Left kidney (tissue), 2 donors: ENCODE measurements around the gene SLC25A34. TPM values are rescaled to one million over a fixed set of nuclear protein-coding genes. Genes with fewer than 3 reads are reported as not detected.

Experiments
- DNase-seq: peaks from one replicate; pipeline ENCODE4 v3.0.0-alpha.2; 2013
- polyA plus RNA-seq: library from polyadenylated mRNA; unstranded; fragments of 120-200 nt; gene quantifications from one replicate; pipeline ENCODE4 v1.2.1, GENCODE V29; 2013; ENCODE audit not compliant: insufficient read length

Gene SLC25A34
- polyA plus RNA-seq, 1 donor, result 3.9 TPM

DNA sequence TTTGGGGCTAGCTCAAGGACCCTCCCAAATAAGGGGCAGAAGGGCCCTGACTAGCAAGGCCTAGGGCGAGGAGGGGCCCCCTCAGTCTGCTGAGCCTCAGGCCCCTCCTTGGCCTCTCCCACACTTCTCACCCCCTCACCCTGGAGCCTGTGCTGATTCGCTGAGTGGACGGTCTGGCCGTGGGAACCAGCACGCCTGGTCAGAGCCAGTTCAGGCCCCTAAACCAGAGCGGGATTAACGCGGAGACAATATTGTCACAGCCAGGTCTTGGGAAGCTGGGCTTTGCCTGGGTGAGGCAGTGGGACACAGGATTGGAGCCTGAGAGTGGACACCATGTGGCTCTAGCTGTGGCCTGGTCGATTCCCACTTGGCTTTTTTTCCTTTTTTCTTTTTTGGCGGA is 17.7 kb downstream of the SLC25A34 start:
- DNase-seq, result peak; percentile 15

DNA sequence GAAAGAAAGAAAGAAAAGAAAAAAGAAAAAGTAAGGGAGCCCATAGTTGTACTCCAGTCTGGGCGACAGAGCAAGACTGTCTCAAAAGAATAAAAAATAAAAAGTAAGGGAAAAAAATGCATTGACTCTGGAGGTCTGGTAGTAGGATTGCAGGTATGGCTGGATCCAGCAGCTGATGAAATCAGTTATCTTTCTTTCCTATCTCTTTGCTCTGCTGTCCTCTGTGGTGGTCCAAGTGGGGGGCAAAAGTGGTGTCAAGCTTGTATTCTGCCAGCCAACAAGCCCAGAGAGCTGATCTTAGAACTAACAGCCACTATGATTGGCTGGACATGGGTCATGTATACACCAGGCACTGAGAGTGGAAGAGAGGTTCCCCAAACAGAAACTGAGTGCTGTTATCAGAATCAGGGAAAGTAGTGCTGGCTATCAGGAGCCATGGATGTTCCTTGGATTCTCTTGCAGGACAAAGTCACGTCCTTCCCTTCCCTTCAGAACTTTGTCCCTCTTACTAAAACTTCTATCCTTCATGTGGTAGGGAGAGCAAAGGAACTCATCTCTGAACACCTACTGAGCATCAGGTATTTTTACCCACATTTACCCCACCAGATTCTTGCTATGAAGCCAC is 19.1 kb downstream of the SLC25A34 start:
- no peak for DNase-seq

DNA sequence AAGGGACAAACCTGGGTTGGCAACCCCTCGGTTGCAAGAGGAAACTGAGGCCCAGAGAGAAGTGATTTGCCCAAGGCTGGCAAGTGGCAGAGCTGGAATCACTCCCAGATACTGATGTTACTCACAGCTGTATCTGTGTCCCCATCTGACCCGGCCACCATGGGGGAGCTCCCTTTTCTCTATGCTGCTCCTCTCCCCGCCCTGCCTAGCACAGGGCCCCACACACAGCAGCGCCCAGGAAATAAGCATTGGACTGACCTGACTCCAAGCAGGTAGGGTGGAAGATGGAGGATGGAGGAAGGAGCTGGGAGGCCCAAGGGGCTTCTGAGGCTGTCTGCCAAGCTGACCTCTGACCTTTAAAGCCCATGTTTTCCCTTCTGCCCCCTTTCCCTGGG is 19.6 kb downstream of the SLC25A34 start:
- no peak for DNase-seq

DNA sequence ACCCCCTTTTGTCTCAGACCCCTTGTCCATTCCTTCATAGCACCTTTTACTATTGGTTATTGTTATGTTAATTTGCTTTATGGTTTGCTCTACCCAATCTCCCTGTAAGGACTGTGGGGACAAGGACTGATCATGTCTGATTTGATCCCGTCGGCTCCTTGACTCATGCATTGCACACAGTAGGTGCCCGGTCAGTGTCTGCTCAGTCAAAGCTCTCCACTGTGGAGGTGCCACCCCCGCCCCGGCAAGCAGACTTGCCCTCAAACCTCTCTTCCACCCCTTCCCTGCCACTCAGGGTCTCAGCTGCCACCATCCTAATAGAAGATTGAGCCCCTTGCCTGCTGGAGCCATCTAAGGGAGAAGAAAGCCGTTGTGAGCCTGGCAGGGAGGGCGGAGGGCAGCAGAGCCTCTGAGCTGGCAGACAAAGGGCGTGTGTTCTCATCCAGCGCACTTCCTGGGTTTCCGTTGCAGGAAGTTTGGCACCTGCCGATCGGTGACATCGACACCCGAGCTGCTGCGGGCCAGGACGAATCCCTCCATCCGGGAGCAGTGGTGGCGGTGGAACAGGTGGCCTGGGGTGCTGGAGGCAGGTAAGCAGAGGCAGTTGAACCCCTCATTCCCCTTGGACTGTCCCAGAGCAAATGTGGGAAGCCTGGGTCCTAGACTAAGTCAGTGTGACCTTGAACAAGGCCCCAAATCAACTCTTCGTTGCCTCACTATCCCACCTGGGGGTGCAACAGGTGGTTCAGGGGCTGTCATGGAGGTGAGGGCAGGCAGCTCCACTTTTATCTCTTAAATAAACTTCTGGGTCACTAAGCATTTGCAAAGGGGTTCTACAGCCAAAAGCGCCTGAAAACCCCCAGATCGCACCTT is 20.3 kb downstream of the SLC25A34 start:
- no peak for DNase-seq

DNA sequence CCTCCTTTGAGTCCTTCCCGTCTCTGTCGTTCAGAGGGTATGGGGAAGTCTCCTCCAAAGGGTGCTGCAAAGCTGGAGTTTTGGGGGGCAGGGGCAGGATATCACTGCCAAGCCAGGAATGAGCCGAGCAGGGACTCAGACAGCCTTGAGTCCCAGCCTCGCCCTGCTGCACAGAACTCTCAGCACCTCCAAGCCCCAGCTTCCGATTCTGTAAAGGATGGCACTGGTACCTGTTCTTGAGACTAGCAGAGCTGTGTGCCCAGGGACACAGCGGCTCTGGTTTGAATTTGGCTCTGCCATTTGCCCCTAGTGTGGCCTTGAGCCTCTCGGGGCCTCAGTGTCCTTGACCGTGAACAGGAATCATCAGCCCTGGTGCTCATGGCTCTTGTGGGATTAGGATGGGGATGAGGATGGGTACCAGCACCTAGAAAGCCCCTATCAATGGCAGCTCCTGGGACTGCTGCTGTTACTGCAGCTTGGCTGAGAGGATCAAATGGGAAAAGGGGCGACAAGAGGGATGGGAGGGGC is 21.0 kb downstream of the SLC25A34 start:
- DNase-seq, result no peak

DNA sequence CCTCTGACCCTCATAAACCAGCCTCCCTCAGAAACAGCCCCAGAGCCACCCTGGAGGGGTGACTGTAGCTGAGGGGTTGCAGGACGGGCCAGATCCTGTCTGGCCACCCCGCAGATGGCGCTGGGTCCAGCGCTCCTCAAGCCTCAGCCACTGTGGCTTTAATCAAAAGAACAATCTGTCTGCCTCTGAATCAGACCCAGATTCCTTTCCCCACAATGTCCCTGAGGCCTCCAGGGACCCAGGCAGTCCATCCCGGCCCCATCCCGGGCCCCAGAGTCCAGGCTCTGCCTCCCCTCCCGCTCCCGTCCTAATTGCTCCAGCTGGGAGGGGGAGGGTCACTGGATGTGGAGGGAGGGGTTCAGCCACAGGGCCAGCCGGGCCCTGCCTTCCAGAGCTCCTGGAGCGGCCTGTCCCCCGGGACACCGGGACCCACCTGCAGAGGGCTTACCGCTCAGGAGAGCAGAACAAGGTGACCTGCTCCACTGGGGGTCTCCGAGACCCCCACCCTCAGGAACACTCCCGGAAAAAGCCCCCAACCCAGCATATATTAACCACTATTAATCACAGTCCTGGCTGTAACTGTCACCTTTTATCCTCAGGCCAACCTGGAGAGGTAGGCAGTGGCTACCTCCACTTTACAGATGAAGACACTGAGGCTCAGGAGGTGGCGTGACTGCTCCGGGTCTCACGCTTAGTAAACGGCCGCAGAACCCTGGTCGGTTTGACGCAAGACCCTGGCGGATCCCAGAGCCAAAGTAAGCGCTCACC is 21.7 kb downstream of the SLC25A34 start:
- DNase-seq, result peak; percentile 45

DNA sequence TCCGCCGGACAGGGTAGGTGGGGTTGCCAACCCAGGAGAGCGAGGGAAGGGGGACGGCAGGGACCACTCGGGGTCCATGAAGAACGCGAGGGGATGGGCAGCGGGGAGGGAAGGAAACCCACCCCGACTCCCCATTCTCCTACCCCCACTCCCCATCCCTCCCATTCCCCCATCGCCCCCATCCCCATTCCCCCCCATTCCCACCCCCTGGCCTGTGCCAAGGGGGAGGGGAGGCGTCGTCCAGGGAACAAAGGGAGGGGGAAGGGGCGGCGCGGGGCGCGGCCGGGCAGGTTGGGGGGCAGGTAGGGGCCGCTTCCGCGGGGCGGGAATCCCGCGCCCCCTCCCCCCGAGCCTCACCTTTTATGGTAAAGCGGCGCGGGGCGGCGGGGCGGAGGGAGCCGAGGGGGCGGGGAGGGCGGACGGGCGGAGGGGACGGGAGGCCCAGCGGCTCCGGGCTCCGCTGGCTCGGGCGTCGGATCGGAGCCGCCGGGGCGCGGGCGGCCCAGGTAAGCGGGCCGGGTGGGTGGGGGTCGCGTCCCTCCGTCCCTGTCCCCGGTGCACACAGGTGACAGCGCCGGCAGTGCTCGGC is 22.4 kb downstream of the SLC25A34 start, which contains the start of gene FBLIM1:
Gene FBLIM1 (plus strand): TSS at position 453 of the 589 bp plus-strand sequence. CDS start 6,189 bp downstream, outside the sequence.
- peak; percentile 44 for DNase-seq

DNA sequence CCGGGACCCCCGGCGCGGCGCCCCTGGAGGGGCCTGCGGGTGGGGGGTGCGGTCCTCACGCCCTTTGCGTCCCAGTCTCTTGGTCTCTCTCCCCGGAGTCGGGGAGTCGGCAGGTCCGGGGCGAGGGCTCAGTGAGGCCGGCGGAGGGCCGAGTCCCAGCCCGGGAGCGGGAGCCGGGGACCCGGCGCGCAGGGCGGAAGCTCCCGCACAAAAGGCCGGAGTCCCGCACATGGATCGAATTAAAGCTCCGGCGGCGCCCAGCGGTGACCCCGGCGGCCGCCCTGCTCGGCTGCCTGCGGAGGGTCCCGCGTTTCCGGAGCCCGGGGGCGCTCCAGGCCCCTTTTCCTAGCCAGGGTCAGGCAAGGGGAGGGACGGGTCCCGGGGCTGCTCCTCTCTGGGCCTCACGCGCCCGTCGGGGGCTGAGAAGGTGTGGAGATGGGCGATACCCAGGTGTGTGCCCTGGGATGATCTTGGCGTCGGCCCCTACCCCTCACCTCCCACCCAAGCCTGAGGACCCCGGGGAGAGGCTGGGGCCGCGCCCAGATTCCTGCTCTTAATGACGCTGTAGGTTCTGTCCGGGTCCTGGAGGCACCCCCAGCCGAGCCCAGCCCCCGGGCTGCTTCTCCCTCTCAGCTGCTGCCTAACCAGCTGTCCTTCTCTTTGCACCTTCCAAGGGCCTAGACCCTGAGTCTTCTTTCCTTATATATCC is 23.0 kb downstream of the SLC25A34 start:
- DNase-seq, result no peak

DNA sequence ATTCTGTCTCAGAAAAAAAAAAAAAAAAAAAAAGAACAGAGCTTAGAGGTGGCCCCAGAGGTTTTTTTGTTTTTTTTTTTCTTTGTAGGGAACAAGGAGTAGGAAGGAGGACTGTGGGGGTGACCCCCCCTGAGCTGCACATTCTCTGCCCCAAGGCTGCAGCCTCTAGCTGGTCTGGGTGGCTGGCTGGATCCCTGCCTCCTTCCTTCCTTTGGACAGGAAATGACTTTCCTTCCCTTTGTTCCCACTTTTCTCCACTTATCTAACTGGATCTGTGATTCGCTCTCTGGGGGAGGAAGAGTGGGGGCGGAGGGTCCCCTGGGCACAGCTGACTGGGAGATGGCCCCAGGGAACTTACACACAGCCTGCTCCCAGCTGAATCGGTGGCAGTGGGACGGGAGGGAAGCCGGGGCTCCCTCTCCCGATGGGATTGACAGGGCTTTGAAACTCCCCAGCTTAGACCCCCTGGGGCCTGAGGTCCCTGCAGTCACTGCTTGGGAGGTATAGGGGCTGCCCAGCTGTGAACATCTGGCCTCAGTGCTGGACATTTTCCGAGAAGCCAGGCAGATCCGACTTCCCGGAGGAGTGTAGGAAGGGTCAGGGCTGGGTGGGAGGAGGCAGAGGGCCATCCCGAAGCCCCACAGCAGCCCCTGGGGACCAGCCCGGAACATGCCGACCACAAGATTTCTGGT is 24.6 kb downstream of the SLC25A34 start:
- peak; percentile 59 for DNase-seq

DNA sequence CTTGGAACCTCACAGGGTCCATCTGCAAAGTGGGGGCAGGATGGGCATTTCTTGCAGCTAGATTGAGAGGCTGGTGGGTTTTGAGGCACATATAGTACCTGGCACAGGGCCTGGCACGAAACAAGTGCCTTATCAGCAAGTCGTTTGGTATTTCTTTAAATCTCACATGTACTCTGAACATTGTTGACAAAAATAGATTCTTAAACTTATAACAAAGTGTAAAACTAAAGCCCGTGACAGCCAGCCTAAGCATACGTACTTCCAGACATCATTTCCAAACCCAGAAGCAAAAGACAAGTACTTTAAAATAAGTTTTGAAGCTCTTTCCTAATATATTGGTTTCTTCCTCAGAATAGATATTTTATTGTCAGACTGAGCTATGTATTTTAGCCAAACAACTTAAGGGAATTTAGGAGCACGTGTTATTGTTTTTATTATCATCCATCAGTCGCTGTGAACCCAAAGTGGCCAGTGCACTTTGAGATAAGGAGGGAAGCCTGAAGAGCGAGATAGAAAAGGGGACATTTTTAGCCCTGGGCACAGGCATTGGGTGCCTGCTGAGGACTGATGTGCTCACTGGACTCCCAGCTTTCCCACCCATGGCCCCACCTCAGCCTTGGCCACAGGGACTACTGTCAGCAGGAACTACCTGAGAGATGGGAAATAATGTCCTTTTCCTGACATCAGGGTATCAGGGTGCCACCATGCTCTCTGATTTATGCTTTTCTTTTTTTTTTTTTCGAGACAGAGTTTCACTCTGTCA is 25.5 kb downstream of the SLC25A34 start:
- DNase-seq, result no peak

DNA sequence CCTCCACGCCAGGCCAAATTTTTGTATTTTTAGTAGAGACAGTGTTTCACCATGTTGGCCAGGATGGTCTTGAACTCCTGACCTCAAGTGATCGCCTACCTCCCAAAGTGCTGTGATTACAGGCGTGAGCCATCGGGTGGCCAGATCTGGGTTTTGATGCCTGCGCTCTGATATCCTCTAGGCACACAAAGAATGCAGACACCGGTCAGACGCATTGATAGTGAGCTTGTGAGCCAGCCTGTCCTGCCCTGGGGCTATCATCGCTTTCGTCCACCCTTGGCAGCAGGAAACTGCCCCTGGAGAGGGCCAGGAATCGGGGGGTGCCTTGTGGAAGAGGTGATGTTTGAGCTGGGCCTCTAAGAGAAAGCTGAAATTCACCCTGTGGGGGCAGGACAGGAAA is 26.5 kb downstream of the SLC25A34 start:
- no peak for DNase-seq

DNA sequence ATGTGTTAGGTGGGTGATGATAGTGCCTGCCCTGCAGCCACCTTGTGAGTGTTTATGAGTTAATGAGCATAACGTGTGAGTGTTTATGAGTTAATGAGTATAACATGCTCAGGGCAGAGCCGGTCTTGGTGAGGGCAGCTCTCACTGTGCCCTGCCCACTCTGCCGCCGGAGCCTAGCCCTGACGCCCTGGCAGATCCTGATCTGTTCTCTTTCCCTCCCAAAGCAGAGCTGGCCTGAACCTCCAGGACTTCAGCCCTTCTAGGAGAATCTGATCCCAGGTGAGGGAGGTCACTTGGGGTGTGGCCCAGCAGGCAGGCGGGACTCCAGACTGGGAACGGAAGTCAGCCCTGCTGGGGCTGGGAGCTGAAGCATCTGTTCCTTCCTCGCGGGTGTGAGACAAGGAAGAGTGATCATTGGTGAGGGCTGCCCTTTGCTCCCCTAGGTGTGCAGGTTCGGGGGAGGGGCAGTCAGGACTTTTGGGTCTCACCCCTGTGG is 28.3 kb downstream of the SLC25A34 start:
- DNase-seq, result no peak

DNA sequence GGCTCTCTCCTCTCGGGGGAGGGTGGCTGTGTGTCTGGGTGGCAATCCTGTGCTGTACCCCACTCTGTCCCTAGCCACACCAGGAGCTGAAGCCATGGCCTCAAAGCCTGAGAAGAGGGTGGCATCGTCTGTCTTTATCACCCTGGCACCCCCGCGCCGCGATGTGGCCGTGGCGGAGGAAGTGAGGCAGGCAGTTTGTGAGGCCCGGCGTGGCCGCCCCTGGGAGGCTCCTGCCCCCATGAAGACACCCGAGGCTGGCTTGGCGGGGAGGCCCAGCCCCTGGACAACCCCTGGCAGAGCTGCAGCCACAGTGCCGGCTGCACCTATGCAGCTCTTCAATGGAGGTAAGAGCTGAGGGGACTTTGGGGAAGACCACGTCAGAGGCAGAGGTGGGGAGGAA is 28.8 kb downstream of the SLC25A34 start:
- no peak for DNase-seq

DNA sequence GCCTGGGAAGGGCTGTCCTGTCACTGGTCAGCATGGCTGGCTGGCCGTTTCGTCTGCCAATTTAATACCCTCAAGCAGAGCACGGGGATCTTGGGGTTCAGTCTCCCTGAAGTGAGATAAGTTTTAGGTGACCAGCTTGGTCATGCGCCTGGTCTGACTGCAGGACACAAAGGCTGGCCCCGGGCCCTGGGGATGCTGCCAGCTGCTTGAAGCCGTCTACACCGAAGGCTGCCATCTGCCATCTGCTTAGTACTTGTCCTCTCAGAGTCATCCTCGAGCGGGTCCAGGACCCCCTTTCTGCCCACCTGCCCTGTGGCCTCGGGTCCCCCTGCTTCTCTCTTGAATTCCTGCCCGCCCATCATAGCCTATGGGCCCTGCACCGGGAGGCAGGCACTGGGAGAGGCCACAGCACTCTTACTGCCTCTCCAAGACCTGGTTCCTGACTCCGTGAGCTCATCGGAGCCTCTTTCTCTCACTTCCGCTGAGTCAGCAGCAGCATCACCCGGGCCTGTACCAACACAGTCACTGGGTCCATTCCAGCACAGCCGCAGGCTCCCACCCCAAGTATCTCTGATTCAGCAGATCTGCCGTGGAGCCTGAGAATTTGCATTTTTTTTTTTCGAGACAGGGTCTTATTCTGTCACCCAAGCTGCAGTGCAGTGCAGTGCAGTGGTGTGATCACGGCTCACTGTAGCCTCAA is 29.6 kb downstream of the SLC25A34 start:
- DNase-seq, result no peak

DNA sequence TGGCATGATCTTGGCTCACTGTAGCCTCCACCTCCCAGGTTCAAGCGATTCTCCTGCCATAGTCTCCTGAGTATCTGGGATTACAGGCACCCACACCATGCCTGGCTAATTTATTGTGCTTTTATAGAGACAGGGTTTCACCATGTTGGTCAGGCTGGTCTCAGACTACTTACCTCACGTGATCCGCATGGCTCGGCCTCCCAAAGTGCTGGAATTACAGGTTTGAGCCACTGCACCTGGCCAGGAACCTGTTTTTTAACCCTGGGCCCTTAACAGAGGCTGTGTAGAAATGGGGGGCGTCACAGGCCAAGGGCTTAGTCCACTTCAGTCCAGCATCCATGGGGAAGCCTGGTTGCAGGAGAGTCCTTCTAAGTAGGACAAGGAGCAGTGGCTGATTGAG is 31.9 kb downstream of the SLC25A34 start:
- DNase-seq, result no peak

DNA sequence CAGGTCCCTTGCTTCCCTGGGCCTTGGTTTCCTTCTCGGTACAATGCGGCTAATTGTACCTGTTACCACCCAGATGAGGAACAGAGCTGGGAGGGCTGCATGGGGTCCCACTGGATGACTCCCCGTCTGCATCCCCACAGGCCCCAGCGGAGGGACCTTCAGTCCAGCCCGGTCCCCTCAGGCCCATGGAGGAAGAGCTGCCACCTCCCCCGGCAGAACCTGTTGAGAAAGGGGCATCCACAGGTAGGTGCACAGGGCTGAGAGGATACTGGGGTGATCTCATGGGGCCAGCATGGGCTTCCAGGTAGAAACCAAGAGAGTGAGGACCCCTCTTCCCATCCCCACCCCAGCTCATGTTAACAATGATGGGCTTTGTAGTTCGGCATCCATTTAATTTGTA is 32.3 kb downstream of the SLC25A34 start:
- no peak for DNase-seq

DNA sequence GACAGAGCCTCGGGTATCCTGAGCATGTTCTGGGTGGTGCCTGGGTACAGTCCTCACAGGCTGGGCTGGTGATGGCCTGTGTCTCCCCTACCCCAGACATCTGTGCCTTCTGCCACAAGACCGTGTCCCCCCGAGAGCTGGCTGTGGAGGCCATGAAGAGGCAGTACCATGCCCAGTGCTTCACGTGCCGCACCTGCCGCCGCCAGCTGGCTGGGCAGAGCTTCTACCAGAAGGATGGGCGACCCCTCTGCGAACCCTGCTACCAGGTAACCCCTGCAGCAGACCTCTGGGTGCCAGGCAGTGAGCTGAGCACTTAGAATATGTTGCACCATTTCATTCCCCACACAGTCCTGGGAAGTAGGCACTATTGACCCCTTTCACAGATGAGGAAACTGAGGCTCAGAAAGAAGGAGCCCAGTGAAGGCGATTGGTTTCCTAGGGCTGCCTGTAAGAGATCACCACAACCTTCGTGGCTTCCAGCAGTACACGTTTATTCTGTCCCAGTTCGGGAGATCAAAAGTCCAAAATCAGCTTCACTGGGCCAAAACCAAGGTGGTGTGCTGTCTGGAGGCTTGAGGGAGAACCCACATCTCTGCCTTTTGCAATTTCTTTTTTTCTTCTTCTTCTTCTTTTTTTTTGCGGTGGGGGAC is 34.4 kb downstream of the SLC25A34 start:
- no peak for DNase-seq

DNA sequence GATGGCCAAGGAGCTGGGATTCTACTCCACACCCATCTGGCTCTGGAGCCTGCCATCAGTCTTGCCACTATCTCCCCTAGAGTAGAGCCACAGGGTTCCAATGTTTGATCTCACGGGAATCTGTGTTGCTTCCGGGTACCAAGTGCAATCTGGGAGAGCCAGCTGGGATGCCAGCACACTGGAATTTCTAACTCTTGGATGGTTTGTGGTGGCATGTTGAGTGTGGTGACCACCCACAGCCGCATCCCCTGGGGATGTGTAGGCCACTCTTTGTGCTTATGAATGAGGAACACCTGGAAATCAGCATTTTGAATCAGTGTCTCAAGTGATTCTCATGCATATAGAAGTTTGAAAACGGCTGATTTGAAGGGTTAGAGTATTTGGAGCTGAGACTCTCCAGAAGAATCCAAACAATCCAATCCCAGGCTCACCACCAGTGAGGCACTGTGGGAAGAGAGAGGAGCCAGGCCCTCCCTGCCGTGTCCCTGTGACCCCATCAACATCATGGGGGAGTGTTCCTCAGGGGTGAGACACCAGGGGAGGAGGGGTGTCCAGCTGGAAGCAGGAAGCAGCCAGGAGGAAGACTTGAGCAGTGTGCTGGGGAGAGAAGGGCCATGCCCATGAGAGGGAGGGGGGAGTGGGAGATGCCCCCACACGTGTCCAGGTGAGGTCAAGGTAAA is 35.9 kb downstream of the SLC25A34 start:
- DNase-seq, result no peak
